ENCODE results near the gene KIRREL3.
A peak's percentile ranks its signal among the peaks of the same experiment; 100 is the strongest.
"Not testable (repeated sequence)": the region's sequence is repeated elsewhere in the genome, so short reads cannot be mapped to it uniquely, and the experiment has no call there.

KIRREL3 gene

GRCh38 chr11:126378763-126379162 lies 621.8 kb downstream of the KIRREL3 start:
- WGBS, 2 donors (ENCODE audit: extremely low coverage in 2 of 2, insufficient read length in 2 of 2, insufficient replicate concordance in 1 of 2): no CpG with 5 or more reads among the region's 4 CpGs
- H3K4me2 ChIP-seq (ENCODE audit: insufficient read depth, low read length, poor library complexity, severe bottlenecking): no peak overlapping the region
- peaks cover 0 to 3% of the 10 kb centered on the region in 2 donors for H3K4me1 ChIP-seq (ENCODE audit: control insufficient read depth in 2 of 2, insufficient read depth in 1 of 2, low read depth in 1 of 2, low read length in 2 of 2)
- H3K4ac ChIP-seq (ENCODE audit: low read length): no peak overlapping the region
- no peak overlapping the region for H3K4me3 ChIP-seq (ENCODE audit: low read length in 2 of 2)
- no peak overlapping the region for H2BK120ac ChIP-seq (ENCODE audit: low read depth, low read length)
- H3K14ac ChIP-seq (ENCODE audit: low read length): no peak overlapping the region
- H4K91ac ChIP-seq (ENCODE audit: low read depth, low read length, poor library complexity): no peak overlapping the region
- no peak overlapping the region for H4K8ac ChIP-seq (ENCODE audit: low read depth, low read length)
- H3K18ac ChIP-seq (ENCODE audit: low read length): no peak overlapping the region
- no peak overlapping the region for H2BK12ac ChIP-seq (ENCODE audit: low read length)
- no peak overlapping the region for H3K27ac ChIP-seq (replicated peaks; ENCODE audit: low read length)
- H3K9ac ChIP-seq (ENCODE audit: low read depth, low read length, poor library complexity): no peak overlapping the region
- H3K23ac ChIP-seq (ENCODE audit: low read depth, low read length, poor library complexity): no peak overlapping the region
- H2BK15ac ChIP-seq (ENCODE audit: low read length): no peak overlapping the region
- peaks cover 4% of the 10 kb centered on the region for H3K79me1 ChIP-seq (ENCODE audit: low read depth, low read length)
- no peaks in the 10 kb centered on the region for H3K9me3 ChIP-seq (replicated peaks in 1 of 2; ENCODE audit: control insufficient read depth in 2 of 2, insufficient read depth in 1 of 2, low read depth in 1 of 2, low read length in 2 of 2)
- no peak overlapping the region for H2BK5ac ChIP-seq (ENCODE audit: low read length)
- no peak for DNase-seq (ENCODE audit: low spot score)
- no peak overlapping the region for H2AK5ac ChIP-seq (ENCODE audit: low read depth, low read length)
- no peak overlapping the region for H2AFZ ChIP-seq (ENCODE audit: low read length)
- H3K36me3 ChIP-seq (replicated peaks in 1 of 2; ENCODE audit: control insufficient read depth in 2 of 2, insufficient read depth in 2 of 2, low read length in 2 of 2): no peaks in the 10 kb centered on the region
- no peaks in the 10 kb centered on the region for H3K27me3 ChIP-seq (ENCODE audit: control insufficient read depth in 3 of 3, insufficient read depth in 3 of 3, low read depth in 1 of 3, low read length in 3 of 3)

DNA sequence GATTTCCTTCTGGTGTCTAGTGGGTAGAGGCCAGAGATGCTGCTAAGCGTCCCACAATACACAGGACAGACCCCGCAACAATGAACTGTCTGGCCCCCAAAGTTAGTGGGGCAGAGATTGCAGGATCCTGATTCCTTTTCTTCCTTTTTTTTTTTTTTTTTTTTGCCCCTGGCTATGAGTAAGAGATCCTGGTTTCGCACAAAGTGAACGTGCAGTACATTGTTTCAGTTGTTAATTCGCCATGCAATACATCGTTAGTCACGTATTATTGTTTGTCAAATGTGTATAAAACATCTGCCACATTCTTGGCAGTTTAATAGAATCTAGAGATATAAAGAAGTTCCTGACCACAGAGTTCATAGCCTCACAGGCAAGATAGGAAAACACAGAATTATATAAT lies 624.8 kb downstream of the KIRREL3 start:
- Histone ChIP-seq H3K23ac (ENCODE audit: low read depth, low read length, poor library complexity) (no peak overlapping the region), H4K8ac (ENCODE audit: low read depth, low read length) (no peak overlapping the region), H3K4me1 (ENCODE audit: control insufficient read depth in 2 of 2, insufficient read depth in 1 of 2, low read depth in 1 of 2, low read length in 2 of 2) (peaks cover 0 to 3% of the 10 kb centered on the region in 2 donors), H3K36me3 (replicated peaks in 1 of 2; ENCODE audit: control insufficient read depth in 2 of 2, insufficient read depth in 2 of 2, low read length in 2 of 2) (no peaks in the 10 kb centered on the region), H3K4ac (ENCODE audit: low read length) (no peak overlapping the region), H3K4me3 (ENCODE audit: low read length in 2 of 2) (no peak overlapping the region), H3K79me1 (ENCODE audit: low read depth, low read length) (peaks cover 2% of the 10 kb centered on the region), H3K27ac (replicated peaks; ENCODE audit: low read length) (no peak overlapping the region), H2AFZ (ENCODE audit: low read length) (no peak overlapping the region), H2AK5ac (ENCODE audit: low read depth, low read length) (no peak overlapping the region), H2BK15ac (ENCODE audit: low read length) (no peak overlapping the region), H3K9ac (ENCODE audit: low read depth, low read length, poor library complexity) (no peak overlapping the region), H3K4me2 (ENCODE audit: insufficient read depth, low read length, poor library complexity, severe bottlenecking) (no peak overlapping the region), H3K14ac (ENCODE audit: low read length) (no peak overlapping the region), H3K9me3 (replicated peaks in 1 of 2; ENCODE audit: control insufficient read depth in 2 of 2, insufficient read depth in 1 of 2, low read depth in 1 of 2, low read length in 2 of 2) (no peaks in the 10 kb centered on the region), H3K27me3 (ENCODE audit: control insufficient read depth in 3 of 3, insufficient read depth in 3 of 3, low read depth in 1 of 3, low read length in 3 of 3) (no peaks in the 10 kb centered on the region), H2BK5ac (ENCODE audit: low read length) (no peak overlapping the region), H4K91ac (ENCODE audit: low read depth, low read length, poor library complexity) (no peak overlapping the region), H2BK120ac (ENCODE audit: low read depth, low read length) (no peak overlapping the region), H2BK12ac (ENCODE audit: low read length) (no peak overlapping the region), H3K18ac (ENCODE audit: low read length) (no peak overlapping the region)
- DNase-seq (ENCODE audit: low spot score): no peak
- WGBS, 2 donors (ENCODE audit: extremely low coverage in 2 of 2, insufficient read length in 2 of 2, insufficient replicate concordance in 1 of 2): no CpG with 5 or more reads among the region's 7 CpGs

DNA sequence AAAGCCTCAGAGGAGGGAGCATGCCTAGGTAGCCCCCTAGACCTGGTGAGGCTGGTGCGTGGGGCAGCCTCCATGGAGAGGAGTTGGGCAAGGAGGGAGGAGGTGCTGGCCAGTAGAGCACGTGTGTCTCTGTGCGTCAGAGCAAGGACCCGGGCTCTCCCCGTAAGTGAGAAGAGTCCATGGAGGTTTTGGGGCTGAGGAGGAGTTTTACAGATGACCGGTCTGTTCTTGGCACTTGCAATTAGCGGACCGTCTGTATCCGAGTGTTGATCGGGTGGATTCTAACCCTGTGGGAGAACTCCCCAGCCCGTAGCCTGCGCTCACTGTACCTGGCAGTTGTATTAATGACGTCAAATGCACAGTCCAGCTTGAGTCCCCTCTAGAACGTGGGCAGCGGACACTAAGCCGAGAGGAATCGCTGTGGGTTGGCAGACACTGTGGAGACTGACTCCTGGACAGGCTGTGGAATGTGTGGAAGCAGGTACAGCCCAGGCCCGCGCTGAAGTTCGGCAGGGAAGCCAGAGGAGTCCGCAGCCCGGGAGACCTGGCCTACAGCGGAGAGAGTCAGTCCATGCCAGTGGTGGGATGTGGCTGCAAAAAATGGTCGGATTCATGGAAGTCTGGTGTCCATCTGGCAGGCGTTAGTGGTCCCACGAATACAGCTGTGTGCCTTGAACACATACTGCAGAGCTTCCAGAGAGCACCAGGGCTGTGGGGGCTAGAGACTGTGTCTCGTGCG lies 625.8 kb downstream of the KIRREL3 start:
- H2BK120ac ChIP-seq (ENCODE audit: low read depth, low read length); H3K14ac ChIP-seq (ENCODE audit: low read length); H3K9ac ChIP-seq (ENCODE audit: low read depth, low read length, poor library complexity); H3K27ac ChIP-seq (replicated peaks; ENCODE audit: low read length); H3K9me3 ChIP-seq (replicated peaks in 1 of 2; ENCODE audit: control insufficient read depth in 2 of 2, insufficient read depth in 1 of 2, low read depth in 1 of 2, low read length in 2 of 2); H2AFZ ChIP-seq (ENCODE audit: low read length); H3K79me1 ChIP-seq (ENCODE audit: low read depth, low read length); H2BK5ac ChIP-seq (ENCODE audit: low read length); DNase-seq (ENCODE audit: low spot score); H3K4me3 ChIP-seq (ENCODE audit: low read length in 2 of 2); H3K23ac ChIP-seq (ENCODE audit: low read depth, low read length, poor library complexity); H3K4me2 ChIP-seq (ENCODE audit: insufficient read depth, low read length, poor library complexity, severe bottlenecking); H3K27me3 ChIP-seq (ENCODE audit: control insufficient read depth in 3 of 3, insufficient read depth in 3 of 3, low read depth in 1 of 3, low read length in 3 of 3); H2BK15ac ChIP-seq (ENCODE audit: low read length); H3K4me1 ChIP-seq (ENCODE audit: control insufficient read depth in 2 of 2, insufficient read depth in 1 of 2, low read depth in 1 of 2, low read length in 2 of 2); H2BK12ac ChIP-seq (ENCODE audit: low read length); H3K36me3 ChIP-seq (replicated peaks in 1 of 2; ENCODE audit: control insufficient read depth in 2 of 2, insufficient read depth in 2 of 2, low read length in 2 of 2); H4K91ac ChIP-seq (ENCODE audit: low read depth, low read length, poor library complexity); H2AK5ac ChIP-seq (ENCODE audit: low read depth, low read length); H4K8ac ChIP-seq (ENCODE audit: low read depth, low read length); H3K4ac ChIP-seq (ENCODE audit: low read length): not testable (repeated sequence)
- peak overlapping the region; percentile 27 for H3K18ac ChIP-seq (ENCODE audit: low read length)
- WGBS, 2 donors (ENCODE audit: extremely low coverage in 2 of 2, insufficient read length in 2 of 2, insufficient replicate concordance in 1 of 2): no CpG with 5 or more reads among the region's 28 CpGs

GRCh38 chr11:126373389-126374066 lies 627.0 kb downstream of the KIRREL3 start:
- not testable (repeated sequence) for H3K4me2 ChIP-seq (ENCODE audit: insufficient read depth, low read length, poor library complexity, severe bottlenecking); H2BK5ac ChIP-seq (ENCODE audit: low read length); H3K27ac ChIP-seq (replicated peaks; ENCODE audit: low read length); H3K27me3 ChIP-seq (ENCODE audit: control insufficient read depth in 3 of 3, insufficient read depth in 3 of 3, low read depth in 1 of 3, low read length in 3 of 3); H2BK12ac ChIP-seq (ENCODE audit: low read length); H3K14ac ChIP-seq (ENCODE audit: low read length); H2AFZ ChIP-seq (ENCODE audit: low read length); H3K79me1 ChIP-seq (ENCODE audit: low read depth, low read length); H3K9ac ChIP-seq (ENCODE audit: low read depth, low read length, poor library complexity); H4K91ac ChIP-seq (ENCODE audit: low read depth, low read length, poor library complexity); H2BK120ac ChIP-seq (ENCODE audit: low read depth, low read length); H3K36me3 ChIP-seq (replicated peaks in 1 of 2; ENCODE audit: control insufficient read depth in 2 of 2, insufficient read depth in 2 of 2, low read length in 2 of 2); H3K4me1 ChIP-seq (ENCODE audit: control insufficient read depth in 2 of 2, insufficient read depth in 1 of 2, low read depth in 1 of 2, low read length in 2 of 2); H3K4ac ChIP-seq (ENCODE audit: low read length); H2BK15ac ChIP-seq (ENCODE audit: low read length); DNase-seq (ENCODE audit: low spot score); H3K18ac ChIP-seq (ENCODE audit: low read length); H3K9me3 ChIP-seq (replicated peaks in 1 of 2; ENCODE audit: control insufficient read depth in 2 of 2, insufficient read depth in 1 of 2, low read depth in 1 of 2, low read length in 2 of 2); H3K23ac ChIP-seq (ENCODE audit: low read depth, low read length, poor library complexity); H3K4me3 ChIP-seq (ENCODE audit: low read length in 2 of 2); H2AK5ac ChIP-seq (ENCODE audit: low read depth, low read length)
- no CpG with 5 or more reads among the region's 12 CpGs for WGBS, 2 donors (ENCODE audit: extremely low coverage in 2 of 2, insufficient read length in 2 of 2, insufficient replicate concordance in 1 of 2)
- H4K8ac ChIP-seq (ENCODE audit: low read depth, low read length): peak overlapping the region; percentile 43

Data from neuronal stem cell (in vitro differentiated cells).